HEK293 (cell line): ENCODE data around the gene SLC2A9.

Experiments
- CTCF ChIP-seq: fragments of 450-650 bp; formaldehyde crosslinking; IDR thresholded peaks from 2 replicates; pipeline ENCODE4 v1.5.1; 2016; ENCODE audit warnings: missing biosample characterization, missing genetic modification characterization
- PRDM4 ChIP-seq: fragments of 450-650 bp; formaldehyde crosslinking; IDR thresholded peaks from 2 replicates; pipeline ENCODE4 v1.5.1; 2017; ENCODE audit warnings: missing biosample characterization, missing genetic modification characterization

DNA sequence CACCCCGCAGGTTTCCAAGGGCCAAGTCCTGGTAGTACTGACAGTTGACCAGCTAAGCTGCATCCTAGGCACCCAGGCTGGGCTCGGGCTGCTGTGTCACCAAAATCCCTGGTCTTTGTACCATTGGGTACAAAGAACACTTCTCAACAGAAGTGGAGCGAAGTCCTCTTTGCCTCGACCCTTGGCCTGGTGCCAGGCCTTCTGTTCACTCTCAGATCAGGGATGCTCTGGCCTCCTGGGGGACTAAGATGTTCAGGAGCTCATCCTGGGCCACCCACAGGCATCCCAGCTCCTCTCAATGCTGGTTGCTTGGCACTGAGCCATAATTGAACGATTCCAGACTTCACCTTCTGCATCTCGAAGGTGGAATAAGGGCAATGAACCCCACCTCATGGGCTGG, 13.8 kb upstream of the SLC2A9 start:
- TF ChIP-seq PRDM4: no peak
- TF ChIP-seq CTCF (tag by site-specific recombination): no peak
